Measurements from ENCODE around the gene CFAP73. TPM values are rescaled to one million over a fixed set of nuclear protein-coding genes. Genes with fewer than 3 reads are reported as not detected.
A peak's percentile ranks its signal among the peaks of the same experiment; 100 is the strongest.

Gene CFAP73
- total and polyA plus RNA-seq, 5 experiments from 2014 or later, result 0.39 TPM; not detected in 4

DNA sequence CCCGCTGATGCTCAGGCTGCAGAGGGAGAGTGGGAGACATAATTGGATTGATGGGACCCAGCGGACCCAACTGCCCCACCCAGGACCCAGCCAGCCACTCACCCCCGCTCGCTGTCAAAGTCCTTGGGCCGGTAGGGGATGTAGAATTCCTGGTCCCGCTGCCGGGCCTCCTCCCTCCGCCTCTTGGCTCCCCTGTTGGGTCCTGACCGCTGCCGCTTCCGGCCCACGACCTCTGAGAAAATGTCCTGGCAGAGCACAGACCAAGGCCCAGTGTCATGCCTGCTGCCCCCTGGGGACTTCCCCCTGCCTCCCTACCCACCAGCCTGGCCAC, 13.5 kb downstream of the CFAP73 start:
- no peaks in the 10 kb centered on the region for H3K9me3 Mint-ChIP-seq
- POLR2A ChIA-PET, result no interaction called here
- H3K27ac Mint-ChIP-seq, result no peak overlapping the region
- no peak for ATAC-seq
- H3K4me3 Mint-ChIP-seq, result no peak overlapping the region
- H3K36me3 Mint-ChIP-seq, result peaks cover 0 to 80% (median 23%) of the 10 kb centered on the region in 3 donors
- no peak for DNase-seq
- H3K4me1 Mint-ChIP-seq, result peaks cover 0 to 2% (median 0%) of the 10 kb centered on the region in 4 donors
- no peaks in the 10 kb centered on the region for H3K27me3 Mint-ChIP-seq

GRCh38 chr12:113164014-113164413, 14.5 kb downstream of the CFAP73 start:
- Mint-ChIP-seq H3K27me3 (no peaks in the 10 kb centered on the region), H3K4me3 (no peak overlapping the region), H3K4me1 (peaks cover 0 to 2% (median 0%) of the 10 kb centered on the region in 4 donors), H3K9me3 (no peaks in the 10 kb centered on the region), H3K36me3 (peaks cover 0 to 78% (median 25%) of the 10 kb centered on the region in 3 donors), H3K27ac (no peak overlapping the region)
- ATAC-seq, result no peak
- DNase-seq, result no peak
- POLR2A ChIA-PET, result no interaction called here

DNA sequence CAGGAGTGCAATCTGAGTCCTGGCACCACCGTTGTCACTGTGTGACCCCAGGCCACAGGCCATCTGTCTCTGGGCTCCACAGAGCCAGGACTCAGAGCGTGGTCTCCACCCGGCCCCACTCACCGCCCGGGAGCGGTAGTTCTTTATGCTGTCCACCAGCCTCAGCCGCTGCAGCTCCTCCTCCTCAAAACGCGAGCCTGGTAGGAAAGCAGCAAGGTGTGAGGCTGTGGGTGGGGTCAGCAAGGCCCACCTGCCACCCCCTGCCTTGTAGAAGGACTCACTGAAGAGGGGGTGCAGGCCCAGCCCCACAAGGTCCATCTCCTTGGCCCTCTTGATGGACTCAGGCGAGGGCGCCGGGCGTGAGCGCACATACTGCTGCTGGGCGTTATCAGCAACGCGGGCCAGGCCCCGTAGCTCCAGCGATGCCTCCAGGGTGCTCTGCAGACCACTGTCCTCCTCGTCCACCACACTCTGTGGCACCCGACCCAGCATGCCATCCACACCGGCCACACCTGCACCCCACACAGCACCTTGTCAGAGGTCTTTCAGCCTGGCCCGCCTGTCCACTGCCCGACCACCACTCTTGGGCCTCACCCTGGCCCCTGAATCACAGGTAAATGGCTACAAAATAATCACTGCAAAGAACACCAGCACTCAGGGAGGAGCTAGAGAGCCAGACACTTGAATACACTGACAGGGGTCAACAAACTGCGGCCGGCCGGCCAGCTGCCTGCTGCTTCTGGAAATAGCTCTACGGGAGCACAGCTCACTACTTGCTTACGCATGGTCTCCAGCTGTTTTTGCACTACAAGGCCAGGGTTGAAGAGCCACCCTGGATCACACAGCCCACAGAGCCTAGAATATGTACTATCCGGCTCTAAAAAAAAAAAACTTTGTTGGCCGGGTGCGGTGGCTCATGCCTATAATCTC, 16.3 kb downstream of the CFAP73 start:
- Mint-ChIP-seq H3K36me3 (peaks cover 2 to 80% (median 31%) of the 10 kb centered on the region in 3 donors), H3K9me3 (no peaks in the 10 kb centered on the region), H3K4me1 (peaks cover 0 to 2% (median 0%) of the 10 kb centered on the region in 4 donors), H3K27me3 (no peaks in the 10 kb centered on the region), H3K4me3 (no peak overlapping the region), H3K27ac (peak overlapping the region in 1 of 10 donors; percentile 10)
- no peak for DNase-seq
- POLR2A ChIA-PET, result no interaction called here
- ATAC-seq, result no peak

DNA sequence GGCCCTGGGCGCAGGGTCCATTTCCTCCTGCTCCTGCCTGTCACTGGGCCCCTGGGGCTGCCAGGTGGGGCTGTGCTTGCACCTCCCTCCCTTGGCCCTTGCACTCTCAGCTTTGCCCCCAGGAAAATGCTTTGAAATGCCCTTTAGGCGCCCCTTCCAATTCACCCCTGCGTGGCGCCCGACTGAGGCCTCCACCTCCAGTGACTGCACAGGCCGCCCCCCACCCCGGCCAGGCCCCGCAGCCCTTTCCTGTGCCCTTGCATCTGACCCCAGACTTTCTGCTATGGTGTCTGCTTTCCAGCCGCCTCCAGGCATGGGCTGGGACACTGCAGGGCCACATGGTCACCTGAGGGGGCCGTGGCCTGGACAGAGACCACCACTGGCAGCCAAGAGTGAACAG, 18.3 kb downstream of the CFAP73 start:
- Mint-ChIP-seq H3K9me3 (no peaks in the 10 kb centered on the region), H3K4me1 (peaks cover 0 to 11% (median 2%) of the 10 kb centered on the region in 4 donors), H3K36me3 (peaks cover 7 to 84% (median 41%) of the 10 kb centered on the region in 3 donors), H3K27me3 (no peaks in the 10 kb centered on the region), H3K4me3 (no peak overlapping the region), H3K27ac (no peak overlapping the region)
- DNase-seq, result no peak
- POLR2A ChIA-PET, result no interaction called here
- ATAC-seq, result no peak

GRCh38 chr12:113169697-113170096, 20.2 kb downstream of the CFAP73 start:
- Mint-ChIP-seq H3K36me3 (peaks cover 7 to 87% (median 40%) of the 10 kb centered on the region in 3 donors), H3K4me3 (no peak overlapping the region), H3K27me3 (no peaks in the 10 kb centered on the region), H3K27ac (no peak overlapping the region), H3K9me3 (no peaks in the 10 kb centered on the region), H3K4me1 (peaks cover 2 to 17% (median 5%) of the 10 kb centered on the region in 4 donors)
- no peak for DNase-seq
- no peak for ATAC-seq
- POLR2A ChIA-PET, result no interaction called here

GRCh38 chr12:113170457-113170856, 20.9 kb downstream of the CFAP73 start:
- POLR2A ChIA-PET, result no interaction called here
- ATAC-seq, result no peak

GRCh38 chr12:113170926-113171325, 21.4 kb downstream of the CFAP73 start:
- Mint-ChIP-seq H3K36me3 (peaks cover 7 to 89% (median 42%) of the 10 kb centered on the region in 3 donors), H3K4me3 (no peak overlapping the region), H3K27me3 (no peaks in the 10 kb centered on the region), H3K27ac (peak overlapping the region in 1 of 10 donors; percentile 77), H3K9me3 (no peaks in the 10 kb centered on the region), H3K4me1 (peaks cover 2 to 17% (median 7%) of the 10 kb centered on the region in 4 donors)
- no peak for DNase-seq
- ATAC-seq, result no peak
- POLR2A ChIA-PET, result no interaction called here

More at GRCh38 chr12:113170457-113170856, 20.9 kb downstream of the CFAP73 start:
- peak overlapping the region in 1 of 10 donors; percentile 77 for H3K27ac Mint-ChIP-seq
- H3K4me1 Mint-ChIP-seq, result peaks cover 2 to 17% (median 8%) of the 10 kb centered on the region in 4 donors
- peaks cover 7 to 87% (median 44%) of the 10 kb centered on the region in 3 donors for H3K36me3 Mint-ChIP-seq
- DNase-seq, result no peak
- H3K27me3 Mint-ChIP-seq, result no peaks in the 10 kb centered on the region
- no peak overlapping the region for H3K4me3 Mint-ChIP-seq
- no peaks in the 10 kb centered on the region for H3K9me3 Mint-ChIP-seq

DNA sequence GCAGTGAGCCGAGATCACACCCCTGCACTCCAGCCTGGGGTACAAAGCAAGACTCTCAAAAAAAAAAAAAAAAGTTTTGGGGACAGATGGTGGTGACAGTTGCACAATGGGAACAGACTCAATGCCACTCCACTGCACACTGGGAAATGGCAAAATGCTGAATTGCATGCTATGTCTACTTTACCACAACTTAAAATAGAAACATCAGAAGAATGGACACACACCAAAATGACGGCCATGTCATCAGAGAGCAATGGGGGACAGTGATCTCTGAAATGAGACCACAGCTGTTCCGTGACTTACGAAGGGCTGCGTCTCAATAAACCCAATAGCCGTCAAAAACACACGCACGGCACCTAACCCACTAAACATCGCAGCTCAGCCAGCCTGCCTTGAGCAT, 22.0 kb downstream of the CFAP73 start:
- H3K4me3 Mint-ChIP-seq, result no peak overlapping the region
- ATAC-seq, result no peak
- POLR2A ChIA-PET, result no interaction called here
- no peaks in the 10 kb centered on the region for H3K27me3 Mint-ChIP-seq
- no peaks in the 10 kb centered on the region for H3K9me3 Mint-ChIP-seq
- no peak for DNase-seq
- H3K4me1 Mint-ChIP-seq, result peaks cover 2 to 17% (median 7%) of the 10 kb centered on the region in 4 donors
- no peak overlapping the region for H3K27ac Mint-ChIP-seq
- H3K36me3 Mint-ChIP-seq, result peaks cover 7 to 89% (median 41%) of the 10 kb centered on the region in 3 donors

DNA sequence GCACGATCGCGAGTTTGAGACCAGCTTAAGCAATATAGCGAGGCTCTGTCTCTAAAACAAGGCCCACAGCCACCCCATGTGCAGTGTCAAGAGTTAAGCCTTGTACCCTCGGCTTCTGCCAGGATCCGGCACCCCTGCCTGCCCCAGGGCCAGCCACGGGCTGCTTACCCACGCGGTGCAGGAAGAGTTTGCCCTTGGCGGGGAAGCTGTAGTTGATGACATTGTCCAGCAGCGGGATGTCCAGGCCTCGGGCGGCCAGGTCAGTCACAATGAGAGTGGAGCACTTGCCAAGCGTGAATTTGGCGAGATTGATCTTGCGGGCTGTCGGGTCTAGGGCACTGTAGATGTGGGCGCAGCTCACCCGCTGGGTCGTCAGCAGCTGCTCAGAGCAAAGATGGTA, 22.7 kb downstream of the CFAP73 start:
- H3K4me3 Mint-ChIP-seq, result peak overlapping the region in 1 of 10 donors; percentile 5
- H3K9me3 Mint-ChIP-seq, result no peaks in the 10 kb centered on the region
- H3K27me3 Mint-ChIP-seq, result no peaks in the 10 kb centered on the region
- H3K36me3 Mint-ChIP-seq, result peaks cover 7 to 89% (median 45%) of the 10 kb centered on the region in 3 donors
- no peak for DNase-seq
- no peak for ATAC-seq
- POLR2A ChIA-PET, result no interaction called here
- peak overlapping the region in 1 of 10 donors; percentile 1 for H3K27ac Mint-ChIP-seq
- H3K4me1 Mint-ChIP-seq, result peaks cover 2 to 17% (median 7%) of the 10 kb centered on the region in 4 donors

DNA sequence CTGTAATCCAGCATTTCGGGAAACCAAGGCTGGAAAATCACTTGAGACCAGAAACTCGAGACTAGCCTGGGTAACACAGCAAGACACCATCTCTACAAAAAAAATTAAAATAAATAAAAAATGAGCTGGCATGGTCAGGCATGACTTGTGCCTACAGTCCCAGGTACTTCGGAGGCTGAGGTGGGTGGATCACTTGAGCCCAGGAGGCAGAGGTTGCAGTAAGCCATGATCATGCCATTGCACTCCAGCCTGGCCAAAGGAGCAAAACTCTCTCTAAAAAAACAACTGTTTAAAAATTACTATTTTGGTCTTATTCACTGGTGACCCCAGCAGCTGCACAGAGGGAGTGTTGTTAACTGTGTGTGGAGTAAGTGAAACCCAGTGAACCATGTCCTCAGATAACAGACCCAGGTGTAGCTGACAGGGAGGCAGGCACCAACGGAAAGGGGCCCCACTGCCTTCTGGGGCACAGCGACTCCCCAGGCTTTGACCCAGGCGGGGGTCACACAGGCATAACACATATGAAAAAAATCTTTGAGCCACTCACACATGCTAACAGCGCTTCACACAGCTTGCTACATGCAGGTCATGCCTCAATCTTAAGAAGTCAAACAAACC, 23.7 kb downstream of the CFAP73 start:
- peak overlapping the region in 2 of 10 donors; percentile 62 to 63 for H3K27ac Mint-ChIP-seq
- POLR2A ChIA-PET, result no interaction called here
- no peak for ATAC-seq
- H3K36me3 Mint-ChIP-seq, result peaks cover 11 to 95% (median 55%) of the 10 kb centered on the region in 3 donors
- H3K27me3 Mint-ChIP-seq, result no peaks in the 10 kb centered on the region
- H3K9me3 Mint-ChIP-seq, result no peaks in the 10 kb centered on the region
- DNase-seq, result peak in 1 of 10 donors; percentile 38
- peak overlapping the region in 1 of 10 donors; percentile 25 for H3K4me3 Mint-ChIP-seq
- H3K4me1 Mint-ChIP-seq, result peaks cover 2 to 17% (median 7%) of the 10 kb centered on the region in 4 donors

DNA sequence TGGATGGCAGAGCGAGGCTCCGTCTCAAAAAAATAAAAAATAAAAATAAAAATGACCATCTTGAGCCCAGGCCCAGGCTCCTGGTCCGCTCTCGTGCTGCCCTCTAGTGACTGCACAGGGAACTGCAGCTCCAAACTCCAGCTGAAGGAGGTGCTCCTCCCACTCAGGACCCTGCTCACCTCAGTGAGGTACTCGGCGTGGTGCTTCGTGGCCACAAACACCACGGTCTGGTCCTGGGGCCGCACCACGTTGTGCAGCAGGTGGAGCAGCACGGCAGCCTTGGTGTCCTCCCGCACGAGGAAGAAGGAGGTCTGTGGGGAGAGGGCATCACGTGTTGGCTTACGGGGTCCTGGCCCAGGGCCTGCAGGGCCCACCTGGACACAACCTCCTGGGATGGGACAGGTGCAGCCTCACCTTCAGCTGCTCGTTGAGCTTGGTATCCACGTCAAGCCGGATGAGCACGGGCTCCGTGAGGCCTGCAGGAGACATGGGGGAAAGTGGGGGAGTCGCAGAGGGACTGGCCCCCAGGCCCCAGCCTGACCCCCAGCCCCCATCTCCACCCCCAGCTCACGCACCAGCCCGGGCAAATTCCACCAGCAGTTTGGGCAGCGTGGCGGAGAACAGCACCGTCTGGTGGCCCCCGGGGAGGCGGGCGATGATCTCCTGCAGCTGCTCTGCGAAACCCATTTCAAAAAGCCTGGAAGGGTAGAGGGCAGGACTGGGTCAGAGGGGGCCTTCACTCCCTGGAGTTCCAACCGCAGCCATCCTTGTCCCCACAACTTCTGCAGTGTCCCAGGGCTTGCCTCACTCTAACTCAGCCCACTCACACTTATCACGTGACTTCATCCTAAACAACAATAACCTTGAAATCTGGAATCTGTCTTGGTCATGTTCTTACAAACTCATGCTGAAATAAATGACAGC, 25.2 kb downstream of the CFAP73 start:
- peak overlapping the region in 1 of 10 donors; percentile 24 for H3K4me3 Mint-ChIP-seq
- H3K36me3 Mint-ChIP-seq, result peaks cover 11 to 96% (median 55%) of the 10 kb centered on the region in 3 donors
- peak overlapping the region in 4 of 10 donors; percentile 35 to 81 (median 67) for H3K27ac Mint-ChIP-seq
- H3K27me3 Mint-ChIP-seq, result no peaks in the 10 kb centered on the region
- peaks cover 2 to 17% (median 7%) of the 10 kb centered on the region in 4 donors for H3K4me1 Mint-ChIP-seq
- POLR2A ChIA-PET, result interaction anchor here (1.0 kb wide), 2 partner anchors 11 to 125 kb away, joined by 4 read pairs; partner anchors contain the start of gene RITA1
- DNase-seq (peak; percentile 53 to 83 (median 72)), ATAC-seq (peak; percentile 80 to 88)
- no peaks in the 10 kb centered on the region for H3K9me3 Mint-ChIP-seq

GRCh38 chr12:113179023-113179422, 29.5 kb downstream of the CFAP73 start:
- POLR2A ChIA-PET, result no interaction called here
- H3K4me1 Mint-ChIP-seq, result peaks cover 7 to 24% (median 21%) of the 10 kb centered on the region in 4 donors
- H3K27me3 Mint-ChIP-seq, result no peaks in the 10 kb centered on the region
- peaks cover 4 to 77% (median 29%) of the 10 kb centered on the region in 3 donors for H3K36me3 Mint-ChIP-seq
- H3K4me3 Mint-ChIP-seq, result no peak overlapping the region
- no peak for ATAC-seq
- peak overlapping the region in 3 of 10 donors; percentile 29 to 72 (median 31) for H3K27ac Mint-ChIP-seq
- no peak for DNase-seq
- H3K9me3 Mint-ChIP-seq, result no peaks in the 10 kb centered on the region
